ENCODE results near the gene KDR. TPM values are rescaled to one million over a fixed set of nuclear protein-coding genes. Genes with fewer than 3 reads are reported as not detected.

KDR gene
- total RNA-seq, 1 donor from 2014 or later, result 2.7 TPM

- Histone ChIP-seq H3K4me1 (peaks cover 39% of the 10 kb centered on the region), H3K27me3 (peaks cover 5% of the 10 kb centered on the region), H3K9ac (no peak overlapping the region), H3K9me3 (ENCODE audit: low read depth) (no peaks in the 10 kb centered on the region), H3K4me3 (no peak overlapping the region), H3K36me3 (no peaks in the 10 kb centered on the region), H3K4me2 (no peak overlapping the region), H3K27ac (no peak overlapping the region), H4K20me1 (ENCODE audit: low read depth) (peaks cover 7% of the 10 kb centered on the region), H2AFZ (replicated peaks) (no peak overlapping the region), H3F3A (ENCODE audit: low read depth) (peaks cover 18% of the 10 kb centered on the region), H3K79me2 (ENCODE audit: low read depth) (no peaks in the 10 kb centered on the region)
- Mint-ChIP-seq H3K4me1 (peaks cover 13% of the 10 kb centered on the region), H3K9me3 (peaks cover 9% of the 10 kb centered on the region), H3K27ac (no peak overlapping the region), H3K36me3 (no peaks in the 10 kb centered on the region), H3K4me3 (no peak overlapping the region), H3K27me3 (ENCODE audit: insufficient read depth, low read depth) (peaks cover 3% of the 10 kb centered on the region)
- no peak for TF ChIP-seq CTCF (IDR thresholded peaks at IDR 0.05)
- TF ChIP-seq EZH2 (IDR thresholded peaks at IDR 0.05), result no peak
- TF ChIP-seq EZH2phosphoT487 (IDR thresholded peaks at IDR 0.05), result no peak
- DNase-seq (ENCODE audit: low spot score), result no peak
Measured at GRCh38 chr4:55031158-55031557, 94.2 kb downstream of the KDR start.

GRCh38 chr4:55030589-55030988 is 94.8 kb downstream of the KDR start:
- H3K36me3 Mint-ChIP-seq, result no peaks in the 10 kb centered on the region

GRCh38 chr4:55029821-55030503 is 95.4 kb downstream of the KDR start:
- Histone ChIP-seq H4K20me1 (ENCODE audit: low read depth) (peaks cover 7% of the 10 kb centered on the region), H3F3A (ENCODE audit: low read depth) (peaks cover 18% of the 10 kb centered on the region), H3K36me3 (no peaks in the 10 kb centered on the region), H2AFZ (replicated peaks) (no peak overlapping the region), H3K9ac (no peak overlapping the region), H3K4me2 (peak overlapping the region; percentile 68), H3K27me3 (peaks cover 10% of the 10 kb centered on the region), H3K79me2 (ENCODE audit: low read depth) (no peaks in the 10 kb centered on the region), H3K4me1 (peaks cover 39% of the 10 kb centered on the region), H3K27ac (peak overlapping the region; percentile 6), H3K4me3 (no peak overlapping the region), H3K9me3 (ENCODE audit: low read depth) (no peaks in the 10 kb centered on the region)
- H3K27me3 Mint-ChIP-seq (ENCODE audit: insufficient read depth, low read depth), result peaks cover 10% of the 10 kb centered on the region
- no peak overlapping the region for H3K4me3 Mint-ChIP-seq
- peaks cover 13% of the 10 kb centered on the region for H3K9me3 Mint-ChIP-seq
- no peak for TF ChIP-seq CTCF (IDR thresholded peaks at IDR 0.05)
- TF ChIP-seq EZH2 (IDR thresholded peaks at IDR 0.05), result no peak
- no peak for TF ChIP-seq EZH2phosphoT487 (IDR thresholded peaks at IDR 0.05)
- H3K4me1 Mint-ChIP-seq, result peaks cover 13% of the 10 kb centered on the region
- no peaks in the 10 kb centered on the region for H3K36me3 Mint-ChIP-seq
- no peak overlapping the region for H3K27ac Mint-ChIP-seq
- DNase-seq (ENCODE audit: low spot score), result peak; percentile 71

More at GRCh38 chr4:55030589-55030988, 94.8 kb downstream of the KDR start:
- H3K27me3 Mint-ChIP-seq (ENCODE audit: insufficient read depth, low read depth), result peaks cover 6% of the 10 kb centered on the region
- H3F3A ChIP-seq (ENCODE audit: low read depth), result peaks cover 18% of the 10 kb centered on the region
- H3K27ac ChIP-seq, result no peak overlapping the region
- H3K36me3 ChIP-seq, result no peaks in the 10 kb centered on the region
- H3K79me2 ChIP-seq (ENCODE audit: low read depth), result no peaks in the 10 kb centered on the region
- peaks cover 39% of the 10 kb centered on the region for H3K4me1 ChIP-seq
- H4K20me1 ChIP-seq (ENCODE audit: low read depth), result peaks cover 7% of the 10 kb centered on the region
- no peaks in the 10 kb centered on the region for H3K9me3 ChIP-seq (ENCODE audit: low read depth)
- H3K9ac ChIP-seq, result no peak overlapping the region
- H3K4me3 ChIP-seq, result no peak overlapping the region
- no peak overlapping the region for H3K27ac Mint-ChIP-seq
- H3K4me3 Mint-ChIP-seq, result no peak overlapping the region
- peaks cover 11% of the 10 kb centered on the region for H3K9me3 Mint-ChIP-seq
- TF ChIP-seq EZH2phosphoT487 (IDR thresholded peaks at IDR 0.05), result peak; percentile 48
- no peak for TF ChIP-seq EZH2 (IDR thresholded peaks at IDR 0.05)
- TF ChIP-seq CTCF (IDR thresholded peaks at IDR 0.05), result no peak
- peak; percentile 36 for DNase-seq (ENCODE audit: low spot score)
- H3K27me3 ChIP-seq, result peaks cover 8% of the 10 kb centered on the region
- no peak overlapping the region for H2AFZ ChIP-seq (replicated peaks)
- H3K4me2 ChIP-seq, result peak overlapping the region; percentile 68
- H3K4me1 Mint-ChIP-seq, result peaks cover 13% of the 10 kb centered on the region

All from neural progenitor cell (in vitro differentiated cells).